ENCODE results near the gene NDEL1.

NDEL1 gene

DNA sequence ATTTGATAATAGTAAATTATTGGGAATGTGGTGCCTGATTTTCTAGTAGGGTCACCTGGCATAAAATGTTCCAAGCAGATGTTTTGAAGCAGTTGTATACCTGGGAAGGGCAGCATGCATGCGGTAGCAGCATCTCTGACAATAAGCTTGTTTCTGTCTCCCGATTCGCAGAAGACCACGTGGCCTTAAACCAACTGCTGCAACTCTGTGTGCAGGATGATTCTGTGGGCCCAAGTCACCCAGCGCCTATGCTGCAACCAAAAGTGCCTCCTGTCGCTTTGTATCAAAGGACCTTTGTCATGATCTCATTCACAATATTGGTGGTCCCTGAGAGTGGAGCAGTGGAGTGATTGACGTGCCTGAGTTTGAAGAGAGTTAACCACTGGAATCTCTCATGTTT, 8.1 kb downstream of the NDEL1 start (continued):
- TF ChIP-seq, protein P1, sequence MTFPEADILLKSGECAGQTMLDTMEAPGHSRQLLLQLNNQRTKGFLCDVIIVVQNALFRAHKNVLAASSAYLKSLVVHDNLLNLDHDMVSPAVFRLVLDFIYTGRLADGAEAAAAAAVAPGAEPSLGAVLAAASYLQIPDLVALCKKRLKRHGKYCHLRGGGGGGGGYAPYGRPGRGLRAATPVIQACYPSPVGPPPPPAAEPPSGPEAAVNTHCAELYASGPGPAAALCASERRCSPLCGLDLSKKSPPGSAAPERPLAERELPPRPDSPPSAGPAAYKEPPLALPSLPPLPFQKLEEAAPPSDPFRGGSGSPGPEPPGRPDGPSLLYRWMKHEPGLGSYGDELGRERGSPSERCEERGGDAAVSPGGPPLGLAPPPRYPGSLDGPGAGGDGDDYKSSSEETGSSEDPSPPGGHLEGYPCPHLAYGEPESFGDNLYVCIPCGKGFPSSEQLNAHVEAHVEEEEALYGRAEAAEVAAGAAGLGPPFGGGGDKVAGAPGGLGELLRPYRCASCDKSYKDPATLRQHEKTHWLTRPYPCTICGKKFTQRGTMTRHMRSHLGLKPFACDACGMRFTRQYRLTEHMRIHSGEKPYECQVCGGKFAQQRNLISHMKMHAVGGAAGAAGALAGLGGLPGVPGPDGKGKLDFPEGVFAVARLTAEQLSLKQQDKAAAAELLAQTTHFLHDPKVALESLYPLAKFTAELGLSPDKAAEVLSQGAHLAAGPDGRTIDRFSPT (tag by site-specific recombination; IDR thresholded peaks at IDR 0.05), result no peak
- TF ChIP-seq ZNF146 (tag by site-specific recombination; IDR thresholded peaks at IDR 0.05), result no peak

DNA sequence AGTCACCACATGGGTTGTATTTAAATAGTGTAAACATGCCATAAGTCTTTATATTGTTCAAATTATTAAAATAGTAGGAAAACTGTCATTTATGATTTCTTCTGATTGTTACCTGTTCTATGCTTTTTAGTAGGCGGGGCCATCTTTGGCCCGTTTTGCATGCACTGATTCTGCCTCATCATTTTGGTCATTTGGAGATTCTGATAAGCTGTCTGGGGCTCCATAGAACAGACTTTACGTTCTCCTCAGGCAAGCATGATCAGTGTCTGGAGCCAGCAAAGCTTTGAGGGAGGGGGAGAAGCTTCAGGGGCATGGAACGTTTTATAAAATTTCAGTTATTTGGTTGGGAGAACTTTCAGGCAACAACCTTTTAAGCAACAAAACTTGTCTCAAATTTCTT, 8.8 kb downstream of the NDEL1 start:
- H3K36me3 ChIP-seq (ENCODE audit: control insufficient read depth in 2 of 2, insufficient read depth in 1 of 2, low read length in 2 of 2), result peaks cover 34 to 60% of the 10 kb centered on the region in 2 experiments
- H3K27ac ChIP-seq (ENCODE audit: extremely low read depth, low read depth, low read length), result no peak overlapping the region
- TF ChIP-seq ZNF785 (tag by site-specific recombination; IDR thresholded peaks at IDR 0.05) (no peak), ZXDB (tag by site-specific recombination; IDR thresholded peaks at IDR 0.05) (no peak)
- TF ChIP-seq, protein P2, sequence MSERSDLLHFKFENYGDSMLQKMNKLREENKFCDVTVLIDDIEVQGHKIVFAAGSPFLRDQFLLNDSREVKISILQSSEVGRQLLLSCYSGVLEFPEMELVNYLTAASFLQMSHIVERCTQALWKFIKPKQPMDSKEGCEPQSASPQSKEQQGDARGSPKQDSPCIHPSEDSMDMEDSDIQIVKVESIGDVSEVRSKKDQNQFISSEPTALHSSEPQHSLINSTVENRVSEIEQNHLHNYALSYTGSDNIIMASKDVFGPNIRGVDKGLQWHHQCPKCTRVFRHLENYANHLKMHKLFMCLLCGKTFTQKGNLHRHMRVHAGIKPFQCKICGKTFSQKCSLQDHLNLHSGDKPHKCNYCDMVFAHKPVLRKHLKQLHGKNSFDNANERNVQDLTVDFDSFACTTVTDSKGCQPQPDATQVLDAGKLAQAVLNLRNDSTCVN (tag by site-specific recombination; optimal IDR thresholded peaks at IDR 0.05), result no peak
- CTCF ChIA-PET, result no interaction called here
- POLR2A ChIA-PET, result interaction anchor here (0.6 kb wide), 1 partner anchor 413 kb away, joined by 8 read pairs; no protein-coding TSS in a partner anchor
- H3K4me3 ChIP-seq (ENCODE audit: low read depth, low read length), result no peak overlapping the region
- no peaks in the 10 kb centered on the region for H3K9me3 ChIP-seq (ENCODE audit: control insufficient read depth, insufficient read depth, low read depth, low read length)
- H3K4me1 ChIP-seq (ENCODE audit: control insufficient read depth, insufficient read depth, low read length), result no peaks in the 10 kb centered on the region

DNA sequence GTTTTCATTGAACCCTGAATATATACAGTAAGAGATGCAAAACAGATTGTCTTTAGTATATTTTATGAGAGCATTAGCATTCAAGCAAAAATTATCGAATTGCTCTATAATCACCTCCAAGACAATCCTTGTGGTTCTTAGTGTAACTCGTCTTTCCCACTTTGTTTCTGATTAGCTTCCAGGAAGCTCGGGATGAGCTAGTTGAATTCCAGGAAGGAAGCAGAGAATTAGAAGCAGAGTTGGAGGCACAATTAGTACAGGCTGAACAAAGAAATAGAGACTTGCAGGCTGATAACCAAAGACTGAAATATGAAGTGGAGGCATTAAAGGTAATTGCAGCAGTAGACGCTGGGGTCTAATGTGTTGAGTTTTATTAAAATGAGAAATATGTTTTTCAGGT, 9.9 kb downstream of the NDEL1 start:
- Histone ChIP-seq H3K36me3 (ENCODE audit: control insufficient read depth in 2 of 2, insufficient read depth in 1 of 2, low read length in 2 of 2) (peaks cover 36 to 60% of the 10 kb centered on the region in 2 experiments), H3K27ac (ENCODE audit: extremely low read depth, low read depth, low read length) (no peak overlapping the region), H3K4me1 (ENCODE audit: control insufficient read depth, insufficient read depth, low read length) (no peaks in the 10 kb centered on the region), H3K4me3 (ENCODE audit: low read depth, low read length) (no peak overlapping the region), H3K9me3 (ENCODE audit: control insufficient read depth, insufficient read depth, low read depth, low read length) (no peaks in the 10 kb centered on the region)
- TF ChIP-seq ZSCAN30 (tag by site-specific recombination; IDR thresholded peaks at IDR 0.05), result no peak
- TF ChIP-seq ZNF501 (tag by site-specific recombination; IDR thresholded peaks at IDR 0.05), result no peak
- TF ChIP-seq PRDM1 (tag by site-specific recombination; IDR thresholded peaks at IDR 0.05), result no peak
- no peak for TF ChIP-seq ZNF114 (tag by site-specific recombination; IDR thresholded peaks at IDR 0.05)
- no peak for TF ChIP-seq ZNF394 (tag by site-specific recombination; IDR thresholded peaks at IDR 0.05; ENCODE audit: borderline replicate concordance)
- no peak for TF ChIP-seq ZNF221 (tag by site-specific recombination; IDR thresholded peaks at IDR 0.05; ENCODE audit: borderline replicate concordance)
- TF ChIP-seq ZNF175 (tag by site-specific recombination; IDR thresholded peaks at IDR 0.05), result no peak
- TF ChIP-seq, protein P3, sequence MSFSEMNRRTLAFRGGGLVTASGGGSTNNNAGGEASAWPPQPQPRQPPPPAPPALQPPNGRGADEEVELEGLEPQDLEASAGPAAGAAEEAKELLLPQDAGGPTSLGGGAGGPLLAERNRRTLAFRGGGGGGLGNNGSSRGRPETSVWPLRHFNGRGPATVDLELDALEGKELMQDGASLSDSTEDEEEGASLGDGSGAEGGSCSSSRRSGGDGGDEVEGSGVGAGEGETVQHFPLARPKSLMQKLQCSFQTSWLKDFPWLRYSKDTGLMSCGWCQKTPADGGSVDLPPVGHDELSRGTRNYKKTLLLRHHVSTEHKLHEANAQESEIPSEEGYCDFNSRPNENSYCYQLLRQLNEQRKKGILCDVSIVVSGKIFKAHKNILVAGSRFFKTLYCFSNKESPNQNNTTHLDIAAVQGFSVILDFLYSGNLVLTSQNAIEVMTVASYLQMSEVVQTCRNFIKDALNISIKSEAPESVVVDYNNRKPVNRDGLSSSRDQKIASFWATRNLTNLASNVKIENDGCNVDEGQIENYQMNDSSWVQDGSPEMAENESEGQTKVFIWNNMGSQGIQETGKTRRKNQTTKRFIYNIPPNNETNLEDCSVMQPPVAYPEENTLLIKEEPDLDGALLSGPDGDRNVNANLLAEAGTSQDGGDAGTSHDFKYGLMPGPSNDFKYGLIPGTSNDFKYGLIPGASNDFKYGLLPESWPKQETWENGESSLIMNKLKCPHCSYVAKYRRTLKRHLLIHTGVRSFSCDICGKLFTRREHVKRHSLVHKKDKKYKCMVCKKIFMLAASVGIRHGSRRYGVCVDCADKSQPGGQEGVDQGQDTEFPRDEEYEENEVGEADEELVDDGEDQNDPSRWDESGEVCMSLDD (tag by site-specific recombination; IDR thresholded peaks at IDR 0.05), result no peak
- TF ChIP-seq, protein P4, sequence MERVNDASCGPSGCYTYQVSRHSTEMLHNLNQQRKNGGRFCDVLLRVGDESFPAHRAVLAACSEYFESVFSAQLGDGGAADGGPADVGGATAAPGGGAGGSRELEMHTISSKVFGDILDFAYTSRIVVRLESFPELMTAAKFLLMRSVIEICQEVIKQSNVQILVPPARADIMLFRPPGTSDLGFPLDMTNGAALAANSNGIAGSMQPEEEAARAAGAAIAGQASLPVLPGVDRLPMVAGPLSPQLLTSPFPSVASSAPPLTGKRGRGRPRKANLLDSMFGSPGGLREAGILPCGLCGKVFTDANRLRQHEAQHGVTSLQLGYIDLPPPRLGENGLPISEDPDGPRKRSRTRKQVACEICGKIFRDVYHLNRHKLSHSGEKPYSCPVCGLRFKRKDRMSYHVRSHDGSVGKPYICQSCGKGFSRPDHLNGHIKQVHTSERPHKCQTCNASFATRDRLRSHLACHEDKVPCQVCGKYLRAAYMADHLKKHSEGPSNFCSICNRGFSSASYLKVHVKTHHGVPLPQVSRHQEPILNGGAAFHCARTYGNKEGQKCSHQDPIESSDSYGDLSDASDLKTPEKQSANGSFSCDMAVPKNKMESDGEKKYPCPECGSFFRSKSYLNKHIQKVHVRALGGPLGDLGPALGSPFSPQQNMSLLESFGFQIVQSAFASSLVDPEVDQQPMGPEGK (tag by site-specific recombination; IDR thresholded peaks at IDR 0.05), result no peak
- no peak for TF ChIP-seq MEIS1 (CRISPR knock-in tag; IDR thresholded peaks at IDR 0.05; ENCODE audit: borderline replicate concordance)
- TF ChIP-seq GLIS1 (tag by site-specific recombination; IDR thresholded peaks at IDR 0.05), result no peak
- TF ChIP-seq ZNF335 (tag by site-specific recombination; conservative IDR thresholded peaks at IDR 0.05), result no peak
- ChIA-PET POLR2A (interaction anchor here (2.2 kb wide), 1 partner anchor 10 kb away, joined by 12 read pairs; the partner anchor contains the start of gene NDEL1), CTCF (interaction anchor here (0.6 kb wide), 1 partner anchor 300 kb away, joined by 3 read pairs; no protein-coding TSS in a partner anchor)

All from HEK293 (cell line).